Measurements from ENCODE around the gene ATP7B.

The ATP7B gene

GRCh38 chr13:51902776-51903175 lies 108.5 kb downstream of the ATP7B start:
- TF ChIP-seq ZNF274 (IDR thresholded peaks at IDR 0.05; ENCODE audit: low read depth, low read length), result no peak
- H3K4me3 ChIP-seq (ENCODE audit: low read length), result no peak overlapping the region

DNA sequence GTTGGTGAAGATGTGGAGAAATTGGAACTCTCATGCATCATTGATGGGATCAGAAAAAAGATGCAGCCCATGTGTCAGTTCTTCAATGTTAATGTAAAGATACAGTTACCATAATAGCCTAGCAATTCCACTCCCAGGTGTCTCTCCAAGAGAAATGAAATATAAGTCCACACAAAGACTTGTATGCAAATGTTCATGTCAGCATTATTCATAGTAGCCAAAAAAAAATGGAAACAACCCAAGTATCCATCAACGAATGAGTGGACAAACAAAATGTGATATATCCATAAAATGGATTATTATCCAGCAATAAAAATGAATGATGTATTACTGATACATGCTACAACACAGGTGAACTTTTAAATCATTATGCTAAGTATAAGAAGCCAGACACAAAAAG lies 110.8 kb downstream of the ATP7B start:
- no peak for TF ChIP-seq ZNF274 (IDR thresholded peaks at IDR 0.05; ENCODE audit: low read depth, low read length)
- H3K4me3 ChIP-seq (ENCODE audit: low read length), result no peak overlapping the region

GRCh38 chr13:51895906-51896888 lies 115.1 kb downstream of the ATP7B start:
- no peak for TF ChIP-seq ZNF274 (IDR thresholded peaks at IDR 0.05; ENCODE audit: low read depth, low read length)
- H3K4me3 ChIP-seq (ENCODE audit: low read length), result no peak overlapping the region

- H3K4me3 ChIP-seq (ENCODE audit: low read length), result no peak overlapping the region
- TF ChIP-seq ZNF274 (IDR thresholded peaks at IDR 0.05; ENCODE audit: low read depth, low read length), result no peak
Observed at GRCh38 chr13:51894239-51894638, 117.0 kb downstream of the ATP7B start.

DNA sequence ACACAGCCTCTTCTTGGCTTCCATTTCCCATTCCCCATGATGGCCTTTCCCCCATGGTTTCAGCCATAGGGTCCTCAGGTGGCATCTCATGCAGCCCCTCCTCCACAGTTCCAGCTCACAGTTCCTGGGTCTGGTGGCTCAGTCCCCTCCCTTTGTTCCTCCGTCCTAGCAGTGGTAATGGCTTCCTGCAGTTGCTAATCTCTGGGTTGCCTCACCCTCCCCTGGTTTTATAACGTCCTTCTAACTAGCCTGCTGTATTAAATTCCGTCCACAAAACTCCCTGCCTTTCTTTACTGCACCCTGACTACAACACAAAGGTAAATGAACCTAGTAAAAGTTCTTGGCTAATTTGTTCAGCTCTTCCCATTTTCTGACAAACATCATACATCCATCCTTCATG lies 118.6 kb downstream of the ATP7B start:
- no peak overlapping the region for H3K4me3 ChIP-seq (ENCODE audit: low read length)
- no peak for TF ChIP-seq ZNF274 (IDR thresholded peaks at IDR 0.05; ENCODE audit: low read depth, low read length)

GRCh38 chr13:51887468-51887867 lies 123.8 kb downstream of the ATP7B start:
- H3K4me3 ChIP-seq (ENCODE audit: low read length), result no peak overlapping the region
- no peak for TF ChIP-seq ZNF274 (IDR thresholded peaks at IDR 0.05; ENCODE audit: low read depth, low read length)

GRCh38 chr13:51885651-51886050 lies 125.6 kb downstream of the ATP7B start:
- H3K4me3 ChIP-seq (ENCODE audit: low read length), result no peak overlapping the region
- TF ChIP-seq ZNF274 (IDR thresholded peaks at IDR 0.05; ENCODE audit: low read depth, low read length), result no peak

DNA sequence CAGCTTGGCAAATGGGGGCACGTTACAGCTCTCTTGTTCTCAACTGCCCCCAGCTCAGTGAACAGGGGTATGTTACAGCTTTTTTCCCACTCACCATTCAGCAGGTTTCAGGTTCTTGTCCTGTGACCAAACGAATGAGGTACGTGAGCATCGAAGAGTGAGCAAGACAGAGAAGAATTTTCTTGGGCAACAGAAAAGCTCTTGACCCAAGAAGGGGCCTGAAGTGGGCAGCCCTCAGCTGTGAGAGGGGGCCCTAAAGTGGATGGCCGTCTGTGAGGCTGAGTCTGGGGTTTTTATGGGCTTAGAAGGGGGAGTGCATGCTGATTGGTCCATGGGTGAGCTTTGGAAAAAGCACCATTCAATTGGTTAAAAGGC lies 128.0 kb downstream of the ATP7B start:
- H3K4me3 ChIP-seq (ENCODE audit: low read length), result no peak overlapping the region
- TF ChIP-seq ZNF274 (IDR thresholded peaks at IDR 0.05; ENCODE audit: low read depth, low read length), result no peak
